Germinal center (tissue), 1 donor: ENCODE measurements around the gene TOX2.

Experiments used
- DNase-seq: peaks from one replicate; pipeline ENCODE4 v3.0.0; 2012; ENCODE audit warnings: mixed read lengths, low spot score

Gene TOX2

GRCh38 chr20:44001667-44002596 lies 87.3 kb downstream of the TOX2 start:
- no peak for DNase-seq

DNA sequence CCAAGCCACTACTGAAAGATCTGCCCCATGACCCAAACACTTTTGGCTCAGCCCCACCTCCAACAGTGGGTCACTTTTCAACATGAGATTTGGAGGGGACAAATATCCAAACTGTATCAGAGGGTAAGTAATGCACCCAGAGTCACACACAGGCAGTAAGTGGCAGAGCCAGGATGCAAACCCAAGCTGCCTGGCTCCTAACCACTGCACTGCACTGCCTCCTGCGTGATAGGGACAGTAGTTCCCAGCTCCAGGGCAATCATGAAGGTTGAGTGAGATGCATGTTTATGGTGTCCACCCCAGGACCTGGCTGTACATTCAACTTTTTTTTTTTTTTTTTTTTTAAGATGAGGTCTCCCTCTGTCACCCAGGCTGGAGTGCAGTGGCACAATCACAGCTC lies 88.2 kb downstream of the TOX2 start:
- DNase-seq, result no peak

GRCh38 chr20:44003609-44004008 lies 89.0 kb downstream of the TOX2 start:
- DNase-seq, result no peak

- no peak for DNase-seq
Measured at GRCh38 chr20:44004306-44004915, 89.8 kb downstream of the TOX2 start.

- DNase-seq, result no peak
Measured at GRCh38 chr20:44005661-44006060, 91.0 kb downstream of the TOX2 start.

- DNase-seq, result no peak
Measured at GRCh38 chr20:44006126-44006525, 91.5 kb downstream of the TOX2 start.

- DNase-seq, result no peak
Measured at GRCh38 chr20:44006578-44006977, 91.9 kb downstream of the TOX2 start.

GRCh38 chr20:44008806-44009678 lies 94.4 kb downstream of the TOX2 start:
- DNase-seq, result no peak

DNA sequence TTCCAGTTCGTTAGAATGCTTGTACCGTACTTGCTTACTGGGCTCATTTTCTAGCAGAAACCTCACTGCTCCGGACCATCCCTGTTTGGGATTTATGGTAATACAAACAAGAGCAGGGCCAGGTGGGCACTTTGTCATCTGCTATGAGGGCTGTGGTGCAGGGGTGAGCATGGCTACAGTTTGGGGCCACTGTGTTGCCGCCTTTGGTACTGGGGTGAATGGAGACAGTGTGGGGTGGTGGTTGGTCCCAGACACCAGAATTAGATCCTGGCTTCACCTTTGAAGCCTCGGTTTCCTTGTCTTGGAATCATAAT lies 95.0 kb downstream of the TOX2 start:
- no peak for DNase-seq

DNA sequence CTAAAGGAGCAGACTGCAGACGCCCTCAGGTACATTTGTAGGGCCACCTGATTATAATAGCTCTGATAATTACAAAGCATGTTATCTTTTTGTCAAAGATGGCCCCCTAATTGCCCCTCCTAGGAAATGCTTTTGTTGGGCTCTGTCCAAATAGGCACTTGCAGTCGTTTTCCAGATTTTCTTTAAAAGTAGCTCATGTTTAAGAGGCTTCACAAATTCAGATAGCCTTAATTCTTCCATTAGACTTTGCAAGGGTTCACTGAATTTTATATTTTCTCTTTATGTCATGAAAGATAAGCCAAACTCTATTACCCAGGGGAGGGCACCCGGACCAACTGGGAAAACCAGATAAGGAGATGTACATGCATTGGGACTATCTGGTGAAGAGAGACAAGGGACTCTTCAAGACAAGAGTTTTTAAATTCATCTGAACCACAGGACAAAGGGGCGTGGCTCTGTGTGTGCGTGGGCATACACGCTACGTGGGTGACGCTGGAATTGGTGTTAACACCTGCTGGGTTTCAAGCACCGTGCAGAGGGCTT lies 95.6 kb downstream of the TOX2 start:
- DNase-seq, result no peak

DNA sequence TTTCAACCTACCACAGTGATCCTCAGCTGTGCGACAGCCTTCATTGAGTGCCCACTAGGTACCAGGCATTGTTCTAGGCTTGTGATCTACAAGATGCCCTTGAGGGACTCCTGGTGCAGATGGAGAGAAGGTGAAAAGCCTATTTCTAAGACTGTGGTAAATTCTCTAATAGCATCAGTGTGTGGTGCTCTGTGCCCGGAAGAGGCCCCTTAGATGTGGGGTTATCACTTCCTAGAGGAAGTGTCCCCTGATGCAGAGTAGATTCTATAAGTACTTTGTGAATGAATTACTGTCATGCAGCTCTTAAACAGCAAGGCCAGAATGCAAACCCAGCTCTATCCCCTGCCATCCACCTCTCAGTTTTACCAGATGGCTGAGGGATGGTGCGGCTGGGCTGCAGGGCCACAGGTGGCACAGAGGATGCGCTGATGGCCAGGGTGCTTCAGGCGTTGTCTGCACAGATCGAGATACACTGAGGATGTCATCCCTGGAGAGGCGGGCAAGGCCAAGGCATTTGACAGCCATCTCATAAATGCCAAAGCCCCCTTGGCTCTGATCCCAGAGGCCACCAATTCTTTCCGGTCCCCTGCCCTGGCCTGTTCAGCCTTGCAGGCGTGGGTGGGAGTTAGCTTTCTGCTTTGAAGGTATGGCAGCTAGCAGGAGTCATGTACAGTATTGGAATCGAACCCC lies 96.7 kb downstream of the TOX2 start:
- DNase-seq, result no peak

DNA sequence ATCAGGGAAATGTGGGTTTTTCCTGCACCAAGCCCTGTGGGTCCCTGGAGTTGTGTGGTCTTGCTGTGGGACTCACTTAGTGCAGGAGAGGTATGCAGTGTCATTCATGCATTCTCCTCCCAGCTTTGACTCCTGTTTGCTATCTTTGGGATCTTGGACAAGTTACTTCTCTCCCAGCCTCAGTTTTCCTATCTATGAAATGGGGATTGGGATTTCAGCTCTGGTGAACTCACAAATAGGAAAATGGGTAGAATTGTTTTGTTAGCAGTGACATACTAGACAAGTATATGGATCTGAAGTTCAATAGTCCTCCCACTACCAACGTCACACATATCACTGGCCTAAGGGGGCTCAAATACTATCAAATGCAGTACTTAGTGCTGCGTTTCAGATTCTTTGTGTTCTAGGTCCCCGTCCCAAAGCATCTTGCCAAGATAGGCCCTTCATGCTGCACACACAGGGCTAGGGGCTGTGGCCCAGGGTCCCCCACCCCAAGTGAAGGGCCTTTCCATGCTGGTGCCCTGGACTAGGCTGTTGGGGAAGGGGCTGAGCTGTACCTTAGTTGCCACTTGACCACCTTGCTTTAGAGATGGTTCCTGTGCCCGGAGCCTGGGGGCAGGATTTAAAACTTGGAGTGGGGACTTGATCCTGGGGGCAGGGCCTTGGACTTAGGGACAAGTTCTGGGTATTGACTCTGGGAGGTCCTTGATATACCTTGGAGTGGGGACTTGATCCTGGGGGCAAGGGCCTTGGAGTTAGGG lies 98.0 kb downstream of the TOX2 start:
- DNase-seq, result no peak

DNA sequence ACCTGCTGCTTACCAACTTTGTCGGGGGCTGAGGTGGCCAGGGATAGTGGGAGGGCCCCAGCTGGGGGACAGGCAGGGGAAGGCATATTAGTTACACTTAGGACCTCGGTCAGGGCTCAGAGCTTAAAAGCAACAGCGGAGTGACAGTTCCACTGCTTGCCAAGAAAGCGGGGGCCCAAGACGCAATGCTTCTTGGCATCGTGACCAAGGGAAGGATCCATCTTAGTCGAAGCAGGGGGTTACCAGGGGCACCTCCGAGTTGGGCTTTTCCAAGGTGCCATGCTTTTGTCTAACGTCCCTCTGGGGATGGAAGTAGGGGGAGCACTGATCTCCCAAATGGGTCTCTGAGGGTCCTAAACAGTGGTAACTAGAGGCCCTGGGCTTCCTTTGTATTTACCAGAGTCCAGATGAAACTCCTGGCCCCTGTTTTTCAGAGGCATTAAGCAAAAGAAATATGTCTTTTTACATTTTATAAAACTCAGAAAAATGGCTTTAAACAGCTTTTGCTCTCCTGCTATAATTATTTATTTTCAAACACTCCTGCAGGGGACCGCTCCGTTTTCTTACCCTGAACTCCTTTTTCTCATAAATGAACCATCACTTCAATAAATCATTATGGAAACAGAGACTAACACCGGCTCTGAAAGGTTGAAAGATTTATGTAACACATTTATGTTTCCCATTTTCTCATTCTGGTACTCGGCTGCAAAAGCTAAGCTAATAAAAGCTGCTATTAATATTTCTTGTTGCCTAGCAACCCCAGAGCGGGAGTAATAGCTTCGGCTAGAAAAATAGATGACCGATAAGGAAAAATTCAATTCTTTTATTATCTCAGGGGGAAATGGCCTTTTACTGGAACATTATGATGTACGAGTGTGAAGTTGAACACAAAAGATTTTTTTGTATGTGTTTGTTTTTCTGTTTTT lies 100.4 kb downstream of the TOX2 start:
- DNase-seq, result no peak

DNA sequence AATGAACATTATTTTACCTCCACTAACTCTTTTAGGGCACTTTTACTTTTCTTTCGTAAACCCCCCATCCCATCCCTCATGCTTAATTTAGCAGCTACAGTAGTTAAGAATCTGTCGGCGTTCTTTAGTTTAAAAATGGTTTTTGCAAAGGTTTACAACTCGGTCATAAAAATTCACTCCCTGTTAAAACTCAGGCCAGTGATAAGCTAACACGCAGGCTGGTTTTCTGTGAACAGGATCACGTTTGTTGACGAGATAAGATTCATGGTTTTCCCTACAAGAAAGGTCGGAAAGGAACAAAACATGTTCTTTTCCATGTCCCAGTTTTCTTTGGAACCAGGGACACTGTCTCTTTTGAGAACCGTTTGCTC lies 101.1 kb downstream of the TOX2 start:
- no peak for DNase-seq

DNA sequence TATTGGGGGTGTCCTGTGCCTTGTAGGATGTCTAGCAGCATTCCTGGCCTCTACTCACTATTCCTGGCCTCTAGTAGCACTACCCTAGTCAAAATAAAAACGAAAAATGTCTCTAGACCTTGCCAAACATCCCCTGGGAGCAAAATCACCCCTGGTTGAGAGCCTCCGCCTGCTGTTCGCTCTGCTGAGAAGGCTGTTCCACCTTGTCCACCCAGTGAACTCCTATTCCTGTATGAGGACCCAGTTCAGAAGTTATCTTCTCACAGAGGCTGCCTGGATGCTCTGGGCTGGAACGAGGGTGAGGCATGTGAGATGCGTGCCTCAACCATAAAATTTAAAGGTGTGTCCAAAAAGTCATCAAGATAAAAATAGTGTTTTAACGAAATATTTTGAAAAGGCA lies 101.9 kb downstream of the TOX2 start:
- no peak for DNase-seq

- DNase-seq, result no peak
Measured at GRCh38 chr20:44017211-44017610, 102.6 kb downstream of the TOX2 start.

DNA sequence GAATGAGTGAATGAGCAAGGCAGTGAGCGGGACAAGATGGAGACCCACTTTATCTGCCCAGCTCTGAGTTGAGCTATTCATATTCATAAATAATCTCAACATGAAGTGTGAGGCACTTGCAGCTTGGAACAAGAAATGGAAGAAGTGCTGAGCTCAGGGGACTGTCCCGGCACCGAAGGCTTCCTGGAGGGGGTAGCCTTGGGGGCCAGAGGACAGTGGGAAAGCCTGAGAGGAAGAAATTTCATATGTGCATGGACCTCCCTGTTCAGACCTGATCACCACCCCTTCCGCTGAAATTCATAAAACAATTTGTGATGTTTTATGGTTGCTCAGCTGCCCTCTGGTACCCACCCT lies 103.2 kb downstream of the TOX2 start:
- no peak for DNase-seq

GRCh38 chr20:44018259-44018941 lies 103.7 kb downstream of the TOX2 start:
- DNase-seq, result no peak

DNA sequence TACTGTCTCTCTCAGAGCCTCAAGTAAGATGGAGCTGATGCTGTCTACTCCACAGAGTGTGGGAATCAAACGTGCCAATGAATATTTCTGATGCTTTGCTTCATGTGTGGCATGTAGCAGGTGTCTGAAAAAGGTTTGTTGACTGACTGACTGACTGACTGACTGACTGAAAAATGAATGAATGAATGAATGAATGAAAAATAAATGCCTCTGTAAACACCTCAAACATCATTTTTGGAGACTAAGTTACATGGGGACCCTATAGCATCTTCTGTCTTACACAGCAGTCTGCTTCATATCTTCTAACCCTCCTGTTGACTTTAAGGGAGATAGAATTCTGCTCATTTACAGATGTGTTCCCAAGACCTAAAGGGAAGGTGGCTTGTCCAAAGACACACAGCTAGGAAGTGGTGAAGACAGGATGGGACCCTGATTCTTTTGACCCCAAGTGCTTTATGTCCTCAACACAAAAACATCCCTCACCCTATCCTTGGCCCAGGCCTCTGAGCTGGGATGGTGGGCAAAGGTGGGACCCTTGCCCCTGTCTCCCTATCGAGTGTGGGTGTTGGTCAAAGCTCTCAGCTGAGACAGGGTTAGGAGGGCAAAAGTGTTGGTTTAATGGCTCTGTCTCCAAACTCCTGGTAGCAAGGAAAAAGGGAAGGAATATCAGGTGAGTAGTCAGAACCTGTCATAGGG lies 104.4 kb downstream of the TOX2 start:
- DNase-seq, result no peak
